GM10266 (cell line): ENCODE measurements around the gene MED20.

Experiments
- DNase-seq: peaks from one replicate; pipeline ENCODE4 v3.0.0; 2012; ENCODE audit errors: extremely low spot score
- TF ChIP-seq, protein P1 (sequence below): IDR thresholded peaks from 2 replicates; pipeline ENCODE4 v1.5.1; 2012; ENCODE audit warnings: mild to moderate bottlenecking, low read depth; ENCODE audit not compliant: control insufficient read depth, insufficient read depth; ENCODE audit errors: missing control alignments

Gene MED20

DNA sequence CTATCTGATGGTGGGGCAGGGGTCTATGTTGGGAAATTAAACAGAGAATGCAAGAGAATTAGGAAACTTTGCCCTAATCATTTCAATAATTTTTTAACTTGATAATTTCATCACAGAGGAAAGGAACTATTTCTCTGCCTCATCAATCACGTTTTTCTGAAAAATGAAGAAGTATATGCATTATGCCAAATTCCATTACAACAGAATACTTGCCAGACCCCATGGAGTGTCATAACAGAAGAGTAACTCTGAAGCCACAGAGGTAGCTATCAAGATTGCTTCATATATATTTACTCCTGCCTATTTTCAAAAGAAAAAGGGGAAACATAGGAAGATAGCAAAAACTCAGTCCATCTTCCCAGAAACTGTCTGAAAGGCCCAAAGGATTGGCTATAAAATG, 20.1 kb downstream of the MED20 start:
- DNase-seq = no peak
- TF ChIP-seq, protein P1, sequence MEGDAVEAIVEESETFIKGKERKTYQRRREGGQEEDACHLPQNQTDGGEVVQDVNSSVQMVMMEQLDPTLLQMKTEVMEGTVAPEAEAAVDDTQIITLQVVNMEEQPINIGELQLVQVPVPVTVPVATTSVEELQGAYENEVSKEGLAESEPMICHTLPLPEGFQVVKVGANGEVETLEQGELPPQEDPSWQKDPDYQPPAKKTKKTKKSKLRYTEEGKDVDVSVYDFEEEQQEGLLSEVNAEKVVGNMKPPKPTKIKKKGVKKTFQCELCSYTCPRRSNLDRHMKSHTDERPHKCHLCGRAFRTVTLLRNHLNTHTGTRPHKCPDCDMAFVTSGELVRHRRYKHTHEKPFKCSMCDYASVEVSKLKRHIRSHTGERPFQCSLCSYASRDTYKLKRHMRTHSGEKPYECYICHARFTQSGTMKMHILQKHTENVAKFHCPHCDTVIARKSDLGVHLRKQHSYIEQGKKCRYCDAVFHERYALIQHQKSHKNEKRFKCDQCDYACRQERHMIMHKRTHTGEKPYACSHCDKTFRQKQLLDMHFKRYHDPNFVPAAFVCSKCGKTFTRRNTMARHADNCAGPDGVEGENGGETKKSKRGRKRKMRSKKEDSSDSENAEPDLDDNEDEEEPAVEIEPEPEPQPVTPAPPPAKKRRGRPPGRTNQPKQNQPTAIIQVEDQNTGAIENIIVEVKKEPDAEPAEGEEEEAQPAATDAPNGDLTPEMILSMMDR = no peak

GRCh38 chr6:41896281-41896680, 24.7 kb downstream of the MED20 start:
- TF ChIP-seq, protein P1 = no peak
- DNase-seq = no peak

DNA sequence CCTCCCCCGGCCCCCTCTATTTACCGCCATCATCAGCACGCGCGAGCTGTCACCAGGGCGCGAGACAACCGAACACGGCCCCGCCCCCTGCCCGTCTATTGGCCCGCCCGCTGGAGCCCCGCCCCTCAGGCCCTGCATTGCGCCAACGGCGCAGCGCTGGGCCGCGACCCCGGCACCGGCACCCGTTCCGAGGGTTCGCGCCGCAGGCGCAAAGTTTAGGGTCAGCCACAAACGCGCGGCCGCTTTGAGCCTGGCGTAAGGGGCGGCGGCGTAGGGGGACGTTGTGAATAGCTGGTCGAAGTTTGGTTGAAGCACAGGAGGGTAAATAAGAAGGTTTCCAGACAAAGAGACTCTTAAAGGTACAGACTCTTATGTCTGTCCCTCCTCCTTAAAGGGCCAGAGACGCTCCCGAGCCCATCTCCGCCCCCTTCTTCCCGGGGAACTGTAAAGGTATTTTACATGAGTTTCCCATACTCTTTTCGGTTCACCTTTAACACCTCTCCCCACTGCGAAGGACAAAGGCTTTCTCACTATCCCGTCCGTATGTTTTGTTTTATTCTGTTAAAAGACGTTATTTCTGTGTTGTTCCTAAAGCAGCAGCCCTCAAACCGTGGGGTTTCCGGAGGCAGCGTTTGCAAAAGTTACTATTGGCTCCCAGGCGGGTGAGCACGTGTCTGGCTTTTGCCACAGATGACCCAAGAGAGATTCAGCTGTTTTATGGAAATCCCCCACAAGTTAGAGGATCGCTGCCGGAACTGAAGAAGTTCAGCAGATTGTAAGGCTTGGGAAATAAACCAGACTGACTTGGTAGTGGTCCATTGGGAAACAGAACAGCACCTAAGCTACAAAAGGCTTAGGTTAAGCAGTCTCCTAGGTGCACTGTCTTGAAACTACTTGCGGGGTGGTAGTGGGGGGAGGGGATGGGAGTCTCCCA, 25.4 kb downstream of the MED20 start, which contains the start of gene USP49:
Gene USP49 (minus strand): TSS at position 76 of the 934 bp plus-strand sequence. CDS start 88,392 bp downstream, outside the sequence.
- TF ChIP-seq, protein P1 = no peak

GRCh38 chr6:41894366-41895299, 26.3 kb downstream of the MED20 start:
- TF ChIP-seq, protein P1 = no peak
- DNase-seq = peak; percentile 23

More for the DNA sequence above, 25.4 kb downstream of the MED20 start, which contains the start of gene USP49:
- peak; percentile 94 for DNase-seq

DNA sequence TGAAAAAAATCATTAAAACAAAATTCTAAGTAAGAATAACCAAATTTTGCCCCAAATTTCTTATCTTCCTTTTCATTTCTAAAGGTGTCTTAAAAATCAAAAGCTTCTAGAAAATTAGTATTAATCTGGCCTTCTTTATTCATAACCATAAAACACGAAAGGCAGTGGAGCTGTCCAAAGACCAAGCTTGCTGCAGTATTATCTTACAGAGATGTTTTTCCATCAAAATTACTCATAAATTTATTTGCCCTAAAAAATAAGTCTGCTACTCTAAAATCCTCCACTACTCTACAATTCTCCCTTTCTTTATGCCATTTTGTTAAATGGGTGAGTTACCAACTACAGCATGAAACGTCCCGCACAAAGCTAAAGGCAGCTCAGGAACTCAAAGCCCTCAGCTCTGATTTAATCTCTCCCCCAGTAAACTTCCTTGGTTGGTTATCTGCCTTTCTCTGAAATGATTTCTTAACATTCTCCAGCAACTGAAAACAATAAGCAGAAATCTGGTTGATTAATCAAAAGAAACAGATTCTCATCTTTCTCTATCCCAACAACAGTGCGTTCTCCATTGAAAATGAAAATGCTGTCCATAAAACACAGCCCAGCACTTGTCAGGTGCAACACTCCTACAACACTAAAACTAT, 27.9 kb downstream of the MED20 start:
- TF ChIP-seq, protein P1 = no peak
- no peak for DNase-seq

GRCh38 chr6:41887331-41887751, 33.6 kb downstream of the MED20 start:
- TF ChIP-seq, protein P1 = no peak
- no peak for DNase-seq
